ENCODE data around the gene KCNH2. TPM values are rescaled to one million over a fixed set of nuclear protein-coding genes. Genes with fewer than 3 reads are reported as not detected.

KCNH2 gene
- total RNA-seq, 6 donors from 2014 or later = 0.59 to 5.7 (median 3.1) TPM

- Histone ChIP-seq H3K36me3 (no peaks in the 10 kb centered on the region), H3K9me3 (no peaks in the 10 kb centered on the region), H3K27me3 (peaks cover 0 to 12% (median 0%) of the 10 kb centered on the region in 4 donors), H3K4me1 (peaks cover 6 to 26% (median 12%) of the 10 kb centered on the region in 4 donors), H3K27ac (peak overlapping the region in 2 of 4 donors; percentile 26 to 61), H3K4me3 (no peak overlapping the region)
- TF ChIP-seq EP300 (IDR thresholded peaks at IDR 0.05) (no peak), POLR2A (IDR thresholded peaks at IDR 0.05) (no peak)
- TF ChIP-seq, protein P1, sequence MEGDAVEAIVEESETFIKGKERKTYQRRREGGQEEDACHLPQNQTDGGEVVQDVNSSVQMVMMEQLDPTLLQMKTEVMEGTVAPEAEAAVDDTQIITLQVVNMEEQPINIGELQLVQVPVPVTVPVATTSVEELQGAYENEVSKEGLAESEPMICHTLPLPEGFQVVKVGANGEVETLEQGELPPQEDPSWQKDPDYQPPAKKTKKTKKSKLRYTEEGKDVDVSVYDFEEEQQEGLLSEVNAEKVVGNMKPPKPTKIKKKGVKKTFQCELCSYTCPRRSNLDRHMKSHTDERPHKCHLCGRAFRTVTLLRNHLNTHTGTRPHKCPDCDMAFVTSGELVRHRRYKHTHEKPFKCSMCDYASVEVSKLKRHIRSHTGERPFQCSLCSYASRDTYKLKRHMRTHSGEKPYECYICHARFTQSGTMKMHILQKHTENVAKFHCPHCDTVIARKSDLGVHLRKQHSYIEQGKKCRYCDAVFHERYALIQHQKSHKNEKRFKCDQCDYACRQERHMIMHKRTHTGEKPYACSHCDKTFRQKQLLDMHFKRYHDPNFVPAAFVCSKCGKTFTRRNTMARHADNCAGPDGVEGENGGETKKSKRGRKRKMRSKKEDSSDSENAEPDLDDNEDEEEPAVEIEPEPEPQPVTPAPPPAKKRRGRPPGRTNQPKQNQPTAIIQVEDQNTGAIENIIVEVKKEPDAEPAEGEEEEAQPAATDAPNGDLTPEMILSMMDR (IDR thresholded peaks at IDR 0.05) = peak; percentile 83 to 94 (median 87)
- 35% methylated on average over 10 to 23 of the region's 23 CpGs for WGBS, 2 donors
- DNase-seq (peak in 1 of 2 donors; percentile 87), ATAC-seq (ENCODE audit: low FRiP score in 2 of 2) (peak; percentile 70 to 77)
Measured at GRCh38 chr7:150962553-150963399, 15.3 kb downstream of the KCNH2 start.

DNA sequence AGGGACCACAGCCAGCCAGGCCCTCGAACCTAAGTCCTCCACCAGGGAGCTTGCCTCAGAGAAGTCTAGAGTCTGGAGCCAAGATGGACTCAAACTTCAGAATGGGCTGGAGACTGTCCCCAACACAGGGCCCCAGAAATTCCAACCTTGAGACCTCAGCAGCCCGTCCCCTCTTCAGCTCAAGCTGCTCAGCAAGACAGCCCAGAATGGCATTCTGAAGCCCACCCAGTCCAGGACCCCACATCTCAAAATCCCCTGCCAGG lies 15.9 kb downstream of the KCNH2 start:
- H3K9me3 ChIP-seq = no peaks in the 10 kb centered on the region
- H3K4me1 ChIP-seq = peaks cover 6 to 31% (median 12%) of the 10 kb centered on the region in 4 donors
- 42 to 60% methylated on average over 2 of the region's 2 CpGs for WGBS, 2 donors
- peaks cover 0 to 13% (median 0%) of the 10 kb centered on the region in 4 donors for H3K27me3 ChIP-seq
- peak overlapping the region in 2 of 4 donors; percentile 26 to 61 for H3K27ac ChIP-seq
- TF ChIP-seq EP300 (IDR thresholded peaks at IDR 0.05) (no peak), POLR2A (IDR thresholded peaks at IDR 0.05) (no peak), POLR2AphosphoS5 (IDR thresholded peaks at IDR 0.05) (no peak)
- TF ChIP-seq, protein P1 (IDR thresholded peaks at IDR 0.05) = no peak
- no peaks in the 10 kb centered on the region for H3K36me3 ChIP-seq
- DNase-seq (no peak), ATAC-seq (ENCODE audit: low FRiP score in 2 of 2) (no peak)
- H3K4me3 ChIP-seq = no peak overlapping the region

- 65 to 88% methylated on average over 8 to 17 of the region's 17 CpGs for whole genome bisulfite sequencing, 2 donors
- peaks cover 6 to 31% (median 12%) of the 10 kb centered on the region in 4 donors for H3K4me1 ChIP-seq
- ATAC-seq (ENCODE audit: low FRiP score in 2 of 2) (peak in 1 of 2 donors; percentile 4), DNase-seq (peak in 1 of 2 donors; percentile 57)
- TF ChIP-seq EP300 (IDR thresholded peaks at IDR 0.05) = no peak
- TF ChIP-seq POLR2A (IDR thresholded peaks at IDR 0.05) = no peak
- TF ChIP-seq, protein P1 (IDR thresholded peaks at IDR 0.05) = no peak
- no peak for TF ChIP-seq POLR2AphosphoS5 (IDR thresholded peaks at IDR 0.05)
- no peaks in the 10 kb centered on the region for H3K9me3 ChIP-seq
- H3K4me3 ChIP-seq = no peak overlapping the region
- H3K27ac ChIP-seq = peak overlapping the region in 2 of 4 donors; percentile 26 to 61
- H3K27me3 ChIP-seq = peaks cover 0 to 13% (median 0%) of the 10 kb centered on the region in 4 donors
- H3K36me3 ChIP-seq = no peaks in the 10 kb centered on the region
Measured at GRCh38 chr7:150961510-150962289, 16.4 kb downstream of the KCNH2 start.

GRCh38 chr7:150959739-150960734 lies 18.1 kb downstream of the KCNH2 start:
- peaks cover 0 to 22% (median 2%) of the 10 kb centered on the region in 4 donors for H3K27me3 ChIP-seq
- ATAC-seq (ENCODE audit: low FRiP score in 2 of 2) (no peak), DNase-seq (no peak)
- WGBS, 2 donors = 56 to 70% methylated on average over 22 to 24 of the region's 24 CpGs
- no peak overlapping the region for H3K4me3 ChIP-seq
- TF ChIP-seq, protein P1 (IDR thresholded peaks at IDR 0.05) = no peak
- H3K36me3 ChIP-seq = no peaks in the 10 kb centered on the region
- H3K9me3 ChIP-seq = no peaks in the 10 kb centered on the region
- no peak overlapping the region for H3K27ac ChIP-seq
- H3K4me1 ChIP-seq = peaks cover 11 to 41% (median 18%) of the 10 kb centered on the region in 4 donors
